Retinal pigment epithelial cell (primary cell): Measurements from ENCODE around the gene ANAPC5.
"Not testable (repeated sequence)": the region's sequence is repeated elsewhere in the genome, so short reads cannot be mapped to it uniquely, and the experiment has no call there.

Experiments used
- DNase-seq: peaks from one replicate; pipeline ENCODE4 v3.0.0-alpha.2; 2010; ENCODE audit warnings: low read depth
- H3K4me3 ChIP-seq: 2 replicates; pipeline ENCODE4 v1.5.1; 2011; ENCODE audit warnings: mild to moderate bottlenecking, low read length, control low read depth, moderate library complexity
- CTCF ChIP-seq: conservative IDR thresholded peaks from 2 replicates; pipeline ENCODE4 v1.5.1; 2011; ENCODE audit warnings: low read depth, low read length, control low read depth, inconsistent platforms

ANAPC5 gene

DNA sequence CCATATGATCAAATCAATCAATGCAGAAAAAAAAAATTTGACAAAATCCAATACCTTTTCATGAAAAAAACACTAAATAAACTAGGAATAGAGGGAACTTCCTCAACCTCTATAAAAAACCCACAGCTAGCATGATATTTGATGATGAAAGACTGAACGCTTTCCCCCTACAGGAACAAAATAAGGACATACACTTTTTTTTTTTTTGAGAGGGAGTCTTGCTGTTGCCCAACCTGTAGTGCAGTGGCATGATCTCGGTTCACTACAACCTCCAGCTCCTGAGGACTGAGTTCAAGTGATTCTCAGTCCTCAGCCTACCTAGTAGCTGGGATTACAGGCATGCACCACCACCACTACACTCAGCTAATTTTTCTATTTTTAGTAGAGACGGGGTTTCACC lies 37.8 kb downstream of the ANAPC5 start:
- no peak for TF ChIP-seq CTCF
- no peak overlapping the region for H3K4me3 ChIP-seq
- DNase-seq: no peak

GRCh38 chr12:121310231-121310630 lies 42.0 kb downstream of the ANAPC5 start:
- H3K4me3 ChIP-seq, DNase-seq: not testable (repeated sequence)

GRCh38 chr12:121307397-121307796 lies 44.8 kb downstream of the ANAPC5 start:
- DNase-seq, H3K4me3 ChIP-seq: not testable (repeated sequence)

DNA sequence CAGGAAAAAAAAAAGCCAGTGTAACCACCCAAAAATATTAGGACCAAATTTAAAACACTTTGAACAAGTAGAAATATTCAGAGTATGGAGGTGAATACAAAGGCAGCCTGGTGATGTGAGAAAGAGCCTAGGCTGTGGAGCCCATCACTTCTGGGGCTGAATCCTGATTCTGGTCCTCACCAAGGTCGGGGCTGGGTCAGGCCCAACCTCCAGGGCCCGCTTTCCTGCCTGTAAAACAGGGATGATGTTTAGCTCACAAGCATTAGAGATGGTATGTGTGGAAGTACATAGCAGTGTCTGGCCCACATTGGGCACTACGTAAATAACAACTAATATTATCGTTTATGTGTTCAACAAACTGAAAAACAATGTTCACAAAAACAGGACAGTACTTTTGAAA lies 47.9 kb downstream of the ANAPC5 start:
- DNase-seq: no peak
- TF ChIP-seq CTCF: no peak
- H3K4me3 ChIP-seq: no peak overlapping the region

- no peak for DNase-seq
- no peak overlapping the region for H3K4me3 ChIP-seq
- TF ChIP-seq CTCF: no peak
Observed at GRCh38 chr12:121301876-121302275, 50.3 kb downstream of the ANAPC5 start.

DNA sequence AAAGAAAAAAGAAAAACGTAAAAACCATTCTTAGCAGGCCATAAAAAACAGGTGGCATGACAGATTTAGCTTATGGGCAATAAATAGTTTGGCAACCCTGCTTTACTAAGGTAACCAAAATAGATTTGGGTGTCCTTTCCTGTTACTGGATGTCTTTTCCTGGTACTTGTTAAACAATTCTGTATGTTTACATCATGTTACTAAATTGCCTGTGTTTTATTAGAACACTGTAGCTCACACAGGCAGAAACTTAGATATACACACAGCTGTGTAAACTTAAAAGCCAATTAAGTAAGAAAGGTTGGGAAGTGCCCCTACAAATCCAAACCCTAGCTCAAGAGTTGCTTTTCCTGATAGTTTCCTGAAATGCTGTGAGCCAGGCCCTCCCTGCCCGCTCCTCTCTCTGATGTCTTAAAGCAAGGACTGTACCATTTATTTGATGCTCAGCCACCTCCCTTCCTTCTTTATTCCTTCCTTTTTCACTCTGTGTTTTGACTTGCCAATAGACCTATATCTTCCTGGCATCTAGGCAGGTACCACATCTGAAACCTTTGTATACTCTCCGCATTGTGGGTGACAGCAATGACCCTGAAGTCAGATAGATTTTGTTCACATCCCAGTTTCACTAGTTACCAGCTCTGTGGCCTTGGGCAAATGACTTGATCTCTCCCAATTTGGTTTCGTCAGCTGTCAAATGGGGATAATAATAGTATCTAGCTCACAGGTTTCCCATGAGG lies 52.0 kb downstream of the ANAPC5 start:
- TF ChIP-seq CTCF: no peak
- no peak overlapping the region for H3K4me3 ChIP-seq
- no peak for DNase-seq

GRCh38 chr12:121299662-121300061 lies 52.5 kb downstream of the ANAPC5 start:
- H3K4me3 ChIP-seq: no peak overlapping the region
- DNase-seq: no peak
- no peak for TF ChIP-seq CTCF

GRCh38 chr12:121298411-121298810 lies 53.8 kb downstream of the ANAPC5 start:
- not testable (repeated sequence) for H3K4me3 ChIP-seq, DNase-seq
